ENCODE results near the gene COQ5.
A peak's percentile ranks its signal among the peaks of the same experiment; 100 is the strongest.

GRCh38 chr12:120453977-120454376 lies 75.0 kb downstream of the COQ5 start:
- TF ChIP-seq CTCF (tag by site-specific recombination; IDR thresholded peaks at IDR 0.05): peak; percentile 53; the same call in 1 of the 2 replicates
- no peak for TF ChIP-seq ZNF114 (tag by site-specific recombination; IDR thresholded peaks at IDR 0.05)
- TF ChIP-seq PRDM1 (tag by site-specific recombination; IDR thresholded peaks at IDR 0.05): no peak; the same call in 1 of the 2 replicates
- TF ChIP-seq, protein P1, sequence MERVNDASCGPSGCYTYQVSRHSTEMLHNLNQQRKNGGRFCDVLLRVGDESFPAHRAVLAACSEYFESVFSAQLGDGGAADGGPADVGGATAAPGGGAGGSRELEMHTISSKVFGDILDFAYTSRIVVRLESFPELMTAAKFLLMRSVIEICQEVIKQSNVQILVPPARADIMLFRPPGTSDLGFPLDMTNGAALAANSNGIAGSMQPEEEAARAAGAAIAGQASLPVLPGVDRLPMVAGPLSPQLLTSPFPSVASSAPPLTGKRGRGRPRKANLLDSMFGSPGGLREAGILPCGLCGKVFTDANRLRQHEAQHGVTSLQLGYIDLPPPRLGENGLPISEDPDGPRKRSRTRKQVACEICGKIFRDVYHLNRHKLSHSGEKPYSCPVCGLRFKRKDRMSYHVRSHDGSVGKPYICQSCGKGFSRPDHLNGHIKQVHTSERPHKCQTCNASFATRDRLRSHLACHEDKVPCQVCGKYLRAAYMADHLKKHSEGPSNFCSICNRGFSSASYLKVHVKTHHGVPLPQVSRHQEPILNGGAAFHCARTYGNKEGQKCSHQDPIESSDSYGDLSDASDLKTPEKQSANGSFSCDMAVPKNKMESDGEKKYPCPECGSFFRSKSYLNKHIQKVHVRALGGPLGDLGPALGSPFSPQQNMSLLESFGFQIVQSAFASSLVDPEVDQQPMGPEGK (tag by site-specific recombination; IDR thresholded peaks at IDR 0.05): no peak
- no peak for TF ChIP-seq ZBTB48 (tag by site-specific recombination; IDR thresholded peaks at IDR 0.05)
- TF ChIP-seq ZNF664 (tag by site-specific recombination; IDR thresholded peaks at IDR 0.05): no peak
- TF ChIP-seq ZNF350 (tag by site-specific recombination; IDR thresholded peaks at IDR 0.05): no peak
- TF ChIP-seq ZNF560 (tag by site-specific recombination; IDR thresholded peaks at IDR 0.05; ENCODE audit: borderline replicate concordance): no peak
- no peak for TF ChIP-seq ZNF324 (tag by site-specific recombination; IDR thresholded peaks at IDR 0.05)
- TF ChIP-seq OSR2 (tag by site-specific recombination; IDR thresholded peaks at IDR 0.05): no peak
